Measurements from ENCODE around the gene DEPDC5. TPM values are rescaled to one million over a fixed set of nuclear protein-coding genes. Genes with fewer than 3 reads are reported as not detected.

DEPDC5 gene
- total and polyA plus RNA-seq, 2 experiments from 2014 or later = 6.3 to 7.6 TPM

DNA sequence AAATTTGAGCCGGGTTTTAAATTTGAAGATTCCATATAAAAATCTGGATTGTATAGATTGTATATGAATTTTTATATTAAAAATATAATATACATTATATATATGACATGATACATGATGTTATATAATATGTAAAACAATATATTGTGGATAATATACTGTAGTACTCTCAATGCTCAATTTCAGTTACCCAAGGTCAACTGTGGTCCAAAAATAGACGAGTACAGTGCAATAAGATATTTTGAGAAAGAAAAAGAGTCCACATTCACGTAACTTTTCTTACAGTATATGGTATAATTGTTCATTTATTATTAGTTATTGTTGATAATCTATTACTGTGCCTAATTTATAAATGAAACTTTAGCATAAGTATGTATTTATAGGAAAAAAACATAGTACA lies 96.3 kb downstream of the DEPDC5 start:
- 98 to 100% methylated on average over 3 of the region's 3 CpGs for WGBS, 2 experiments (ENCODE audit: low coverage in 1 of 2, low lambda C conversion rate in 2 of 2, missing lambda C conversion rate in 2 of 2)
- TF ChIP-seq EZH2 (IDR thresholded peaks at IDR 0.05; ENCODE audit: insufficient read depth, poor library complexity, severe bottlenecking) (no peak), EZH2phosphoT487 (IDR thresholded peaks at IDR 0.05; ENCODE audit: insufficient read depth, low read depth) (no peak)
- no peaks in the 10 kb centered on the region for H3F3A ChIP-seq (ENCODE audit: insufficient read depth)
- peaks cover 13% of the 10 kb centered on the region; the same call in 1 of the 2 replicates for H3K36me3 ChIP-seq (ENCODE audit: low read depth)
- H3K79me2 ChIP-seq (ENCODE audit: insufficient read depth) = no peaks in the 10 kb centered on the region
- in situ Hi-C loops (cut with MboI) = no loop called here
- H3K27ac ChIP-seq = no peak overlapping the region
- H3K4me2 ChIP-seq (ENCODE audit: unreplicated experiment) = no peak overlapping the region
- H3K9me3 ChIP-seq (ENCODE audit: low read depth) = no peaks in the 10 kb centered on the region
- H3K4me3 ChIP-seq = no peak overlapping the region
- H3K9ac ChIP-seq = no peak overlapping the region
- H4K20me1 ChIP-seq (ENCODE audit: insufficient read depth) = no peaks in the 10 kb centered on the region
- H3K27me3 ChIP-seq (replicated peaks; ENCODE audit: insufficient read depth) = no peaks in the 10 kb centered on the region
- no peaks in the 10 kb centered on the region for H3K4me1 ChIP-seq (ENCODE audit: insufficient read depth)
- DNase-seq = no peak
- H3K9me2 ChIP-seq (ENCODE audit: insufficient read depth) = no peaks in the 10 kb centered on the region
- no peak overlapping the region for H2AFZ ChIP-seq

DNA sequence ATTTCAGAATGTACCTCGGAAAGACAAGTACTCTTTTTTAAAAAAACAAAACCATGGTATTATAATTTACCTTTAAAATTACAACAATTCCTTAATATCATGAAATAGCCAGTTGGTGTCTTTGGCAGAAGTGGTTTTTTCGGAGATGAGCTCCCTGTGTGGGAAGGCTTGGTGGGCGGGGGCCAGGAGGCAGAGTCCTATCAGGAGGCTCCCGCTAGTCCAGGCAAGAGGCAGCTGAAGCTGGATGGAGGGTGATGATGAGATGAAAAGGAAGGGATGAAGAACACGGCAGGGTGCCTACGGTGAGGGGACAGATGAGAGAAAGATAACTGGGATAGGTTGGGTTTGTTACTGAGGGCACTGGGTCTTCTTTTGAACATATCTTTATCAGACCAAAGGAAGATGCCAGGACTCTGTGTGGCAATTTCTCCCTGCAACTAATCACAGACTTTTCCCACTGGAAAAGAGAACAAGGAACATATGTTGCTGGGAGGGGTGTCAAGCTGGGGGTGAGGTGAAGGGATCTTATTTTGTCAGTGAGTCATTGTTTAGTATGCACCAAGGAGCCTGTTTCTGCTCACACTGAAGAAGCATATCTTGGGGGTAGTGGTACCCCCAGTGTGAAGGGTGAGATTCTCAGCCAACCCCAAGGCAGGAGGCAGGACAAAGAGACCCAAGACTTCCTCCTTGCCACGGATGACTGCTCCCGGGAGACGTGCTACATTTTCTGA lies 99.0 kb downstream of the DEPDC5 start:
- in situ Hi-C loops (cut with MboI) = no loop called here
- Histone ChIP-seq H3K9ac (no peak overlapping the region), H3K9me3 (ENCODE audit: low read depth) (no peaks in the 10 kb centered on the region), H3K27ac (no peak overlapping the region), H4K20me1 (ENCODE audit: insufficient read depth) (no peaks in the 10 kb centered on the region), H2AFZ (no peak overlapping the region), H3K9me2 (ENCODE audit: insufficient read depth) (no peaks in the 10 kb centered on the region), H3K27me3 (replicated peaks; ENCODE audit: insufficient read depth) (no peaks in the 10 kb centered on the region), H3K4me2 (ENCODE audit: unreplicated experiment) (no peak overlapping the region), H3K79me2 (ENCODE audit: insufficient read depth) (no peaks in the 10 kb centered on the region), H3K4me1 (ENCODE audit: insufficient read depth) (no peaks in the 10 kb centered on the region), H3K4me3 (no peak overlapping the region), H3F3A (ENCODE audit: insufficient read depth) (no peaks in the 10 kb centered on the region), H3K36me3 (ENCODE audit: low read depth) (peaks cover 1% of the 10 kb centered on the region; the same call in 1 of the 2 replicates)
- no peak for TF ChIP-seq EZH2phosphoT487 (IDR thresholded peaks at IDR 0.05; ENCODE audit: insufficient read depth, low read depth)
- no peak for TF ChIP-seq EZH2 (IDR thresholded peaks at IDR 0.05; ENCODE audit: insufficient read depth, poor library complexity, severe bottlenecking)
- 96% methylated on average over 9 of the region's 9 CpGs for WGBS, 2 experiments (ENCODE audit: low coverage in 1 of 2, low lambda C conversion rate in 2 of 2, missing lambda C conversion rate in 2 of 2)
- DNase-seq = peak; percentile 8

DNA sequence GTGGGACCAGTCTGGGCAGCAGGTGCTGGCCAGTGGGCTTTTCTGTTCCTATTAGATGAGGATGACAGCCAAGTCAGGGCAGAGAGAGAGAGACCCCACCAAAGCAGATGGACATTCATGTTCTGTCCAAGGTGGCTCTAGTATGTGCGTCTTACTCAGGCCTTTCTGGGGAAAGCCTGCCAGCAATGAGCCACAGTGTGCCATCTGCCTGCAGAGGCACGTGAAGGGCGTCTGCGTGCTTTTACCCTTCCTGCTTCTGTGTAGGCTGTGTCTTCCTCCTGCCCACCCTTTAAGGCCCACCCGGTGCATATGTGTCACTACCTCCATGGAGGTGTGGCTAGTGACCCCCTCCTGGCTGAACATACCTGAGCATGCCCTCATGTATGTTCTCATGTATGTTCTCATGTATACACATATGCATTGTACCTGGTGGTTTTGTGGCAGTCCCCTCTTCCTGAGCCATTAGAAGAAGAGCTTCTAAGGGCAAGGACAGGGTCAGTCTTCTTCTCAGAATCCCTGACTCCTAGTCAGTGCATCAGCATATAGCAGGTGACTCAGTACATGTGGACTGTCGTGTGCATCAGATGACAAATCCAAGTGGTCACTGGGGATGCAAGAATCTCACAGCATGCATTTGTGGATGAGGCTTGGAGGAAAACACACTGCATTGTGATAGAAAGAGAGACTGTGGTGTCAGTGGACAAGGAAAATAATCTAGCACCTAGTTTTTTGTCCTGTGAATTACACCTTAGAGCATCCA lies 100.1 kb downstream of the DEPDC5 start:
- Histone ChIP-seq H3K9ac (no peak overlapping the region), H4K20me1 (ENCODE audit: insufficient read depth) (no peaks in the 10 kb centered on the region), H3K27me3 (replicated peaks; ENCODE audit: insufficient read depth) (no peaks in the 10 kb centered on the region), H3K36me3 (ENCODE audit: low read depth) (no peaks in the 10 kb centered on the region; the same call in 1 of the 2 replicates), H3K4me1 (ENCODE audit: insufficient read depth) (no peaks in the 10 kb centered on the region), H3K4me2 (ENCODE audit: unreplicated experiment) (no peak overlapping the region), H3K27ac (no peak overlapping the region), H3K4me3 (no peak overlapping the region), H3F3A (ENCODE audit: insufficient read depth) (no peaks in the 10 kb centered on the region), H3K9me3 (ENCODE audit: low read depth) (no peaks in the 10 kb centered on the region), H2AFZ (no peak overlapping the region), H3K9me2 (ENCODE audit: insufficient read depth) (no peaks in the 10 kb centered on the region), H3K79me2 (ENCODE audit: insufficient read depth) (no peaks in the 10 kb centered on the region)
- DNase-seq = peak; percentile 28
- 85% methylated on average over 6 of the region's 6 CpGs for WGBS, 2 experiments (ENCODE audit: low coverage in 1 of 2, low lambda C conversion rate in 2 of 2, missing lambda C conversion rate in 2 of 2)
- in situ Hi-C loops (cut with MboI) = no loop called here
- TF ChIP-seq EZH2 (IDR thresholded peaks at IDR 0.05; ENCODE audit: insufficient read depth, poor library complexity, severe bottlenecking) = no peak
- no peak for TF ChIP-seq EZH2phosphoT487 (IDR thresholded peaks at IDR 0.05; ENCODE audit: insufficient read depth, low read depth)

DNA sequence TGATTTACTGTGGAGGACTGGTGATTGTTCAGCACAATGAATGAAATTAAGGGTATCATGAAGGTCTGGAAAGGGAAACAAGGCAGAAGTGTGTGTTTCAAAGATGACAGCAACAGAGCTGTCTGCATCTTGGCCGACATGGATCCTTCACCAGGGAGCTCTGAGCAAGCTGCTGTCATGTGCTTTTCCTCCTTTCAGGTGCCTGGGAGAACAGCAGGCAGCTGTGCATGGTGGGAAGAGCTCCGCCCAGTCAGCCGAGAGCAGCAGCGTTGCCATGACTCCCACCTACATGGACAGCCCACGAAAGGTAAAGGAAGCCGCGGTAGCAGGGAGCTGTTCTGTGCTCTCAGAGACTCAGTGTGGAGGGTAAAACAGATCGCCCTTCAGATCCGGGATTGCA lies 103.4 kb downstream of the DEPDC5 start:
- H3K9ac ChIP-seq = no peak overlapping the region
- in situ Hi-C loops (cut with MboI) = no loop called here
- no peak overlapping the region for H2AFZ ChIP-seq
- no peak for DNase-seq
- H3K9me2 ChIP-seq (ENCODE audit: insufficient read depth) = no peaks in the 10 kb centered on the region
- H3K4me3 ChIP-seq = no peak overlapping the region
- WGBS, 2 experiments (ENCODE audit: low coverage in 1 of 2, low lambda C conversion rate in 2 of 2, missing lambda C conversion rate in 2 of 2) = 80 to 81% methylated on average over 9 of the region's 9 CpGs
- no peak for TF ChIP-seq EZH2phosphoT487 (IDR thresholded peaks at IDR 0.05; ENCODE audit: insufficient read depth, low read depth)
- no peak for TF ChIP-seq EZH2 (IDR thresholded peaks at IDR 0.05; ENCODE audit: insufficient read depth, poor library complexity, severe bottlenecking)
- H3K9me3 ChIP-seq (ENCODE audit: low read depth) = no peaks in the 10 kb centered on the region
- H4K20me1 ChIP-seq (ENCODE audit: insufficient read depth) = no peaks in the 10 kb centered on the region
- peaks cover 3% of the 10 kb centered on the region; the same call in 1 of the 2 replicates for H3K4me1 ChIP-seq (ENCODE audit: insufficient read depth)
- no peak overlapping the region for H3K27ac ChIP-seq
- H3K27me3 ChIP-seq (replicated peaks; ENCODE audit: insufficient read depth) = no peaks in the 10 kb centered on the region
- H3F3A ChIP-seq (ENCODE audit: insufficient read depth) = no peaks in the 10 kb centered on the region
- H3K79me2 ChIP-seq (ENCODE audit: insufficient read depth) = no peaks in the 10 kb centered on the region
- H3K36me3 ChIP-seq (ENCODE audit: low read depth) = no peaks in the 10 kb centered on the region; the same call in 1 of the 2 replicates
- H3K4me2 ChIP-seq (ENCODE audit: unreplicated experiment) = no peak overlapping the region

Data from GM23248 (cell line).